Spleen (tissue), 11 donors: ENCODE results near the gene C14orf132. TPM values are rescaled to one million over a fixed set of nuclear protein-coding genes. Genes with fewer than 3 reads are reported as not detected.
A peak's percentile ranks its signal among the peaks of the same experiment; 100 is the strongest.

ENCODE experiments used
- DNase-seq: peaks from one replicate; pipeline ENCODE4 v3.0.0-alpha.2; 2020
- H3K27ac ChIP-seq, 8 donors: fragments of 200-600 bp; sonication (generic) in 7 of 8; 1 replicate in 4 of 8; 2 replicates in 4 of 8; pipeline versions ENCODE4 v1.5.0 to v1.8.0; 2016 to 2021; ENCODE audit warnings: inconsistent platforms in 4 of 8, mild to moderate bottlenecking in 4 of 8, moderate library complexity in 1 of 8
- H3K27me3 ChIP-seq, 7 donors: fragments of 200-600 bp; sonication (generic) in 6 of 7; replicated peaks in 1 of 7; 1 replicate in 4 of 7; 2 replicates in 3 of 7; pipeline versions ENCODE4 v1.5.0 to v1.8.0; 2016 to 2021; ENCODE audit warnings: inconsistent platforms in 3 of 7, mild to moderate bottlenecking in 1 of 7
- H3K36me3 ChIP-seq, 6 donors: fragments of 200-600 bp; sonication (generic) in 5 of 6; 1 replicate in 4 of 6; 2 replicates in 2 of 6; pipeline versions ENCODE4 v1.5.0 to v1.8.0; 2016 to 2021; ENCODE audit warnings: inconsistent platforms in 2 of 6
- H3K4me1 ChIP-seq, 6 donors: fragments of 200-600 bp; sonication (generic) in 5 of 6; 1 replicate in 3 of 6; 2 replicates in 3 of 6; pipeline versions ENCODE4 v1.5.0 to v1.8.0; 2016 to 2021; ENCODE audit warnings: inconsistent platforms in 3 of 6
- H3K4me3 ChIP-seq, 8 donors: fragments of 200-600 bp; sonication (generic) in 7 of 8; 1 replicate in 4 of 8; 2 replicates in 4 of 8; pipeline versions ENCODE4 v1.5.0 to v1.8.0; 2016 to 2021; ENCODE audit warnings: inconsistent platforms in 4 of 8, mild to moderate bottlenecking in 4 of 8, moderate library complexity in 2 of 8
- H3K9me3 ChIP-seq, 8 donors: fragments of 200-600 bp; sonication (generic) in 7 of 8; 1 replicate in 4 of 8; 2 replicates in 4 of 8; pipeline versions ENCODE4 v1.5.0 to v1.8.0; 2016 to 2021; ENCODE audit warnings: inconsistent platforms in 4 of 8
- CTCF ChIP-seq, 11 experiments: fragments of 200-600 bp in 7 of 11; fragments of 450-650 bp in 4 of 11; sonication (generic) in 4 of 11; IDR thresholded peaks in 8 of 11; conservative IDR thresholded peaks in 3 of 11; 1 replicate in 7 of 11; 2 replicates in 4 of 11; pipeline versions ENCODE4 v1.4.0 to v1.8.0; 2016 to 2021; ENCODE audit warnings: antibody characterized with exemption in 11 of 11, inconsistent platforms in 4 of 11, mild to moderate bottlenecking in 1 of 11
- POLR2A ChIP-seq, 3 donors: fragments of 450-650 bp; IDR thresholded peaks; one replicate each; pipeline ENCODE4 v1.5.1; 2017; ENCODE audit warnings: antibody characterized with exemption in 3 of 3, mild to moderate bottlenecking in 1 of 3
- POLR2AphosphoS5 ChIP-seq, 3 donors: sonication (generic); formaldehyde crosslinking; IDR thresholded peaks; one replicate each; pipeline ENCODE4 v1.5.1; 2017; ENCODE audit warnings: antibody characterized with exemption in 3 of 3
- WGBS, 5 donors: extraction: QIAGEN DNeasy Blood & Tissue Kit in 3 of 5; methylation state at CpG; one replicate each; pipeline versions ENCODE4 v1.1.5 to v1.1.7; 2013 to 2018; 5-methylcytosine and 5-hydroxymethylcytosine counted together
- intact Hi-C: fragments of 100-400 bp; cut with DNase I; formaldehyde crosslinking; loops from one replicate; pipeline ENCODE4 v1.15.0; 2023; ENCODE audit warnings: low total_unique reads
- polyA plus RNA-seq, 3 donors: library from polyadenylated mRNA; stranded (reverse); fragments of 200-250 nt; gene quantifications; one replicate each; pipeline ENCODE4 v1.2.1, GENCODE V29; 2013
- total RNA-seq, 7 donors: library from RNA; depleted of rRNA in 3 of 7; stranded (reverse); fragments of >200 nt in 3 of 7; fragmentation: NEBNext Ultra II Directional in 4 of 7; extraction: Animal tissue kit (Norgen Biotek cat#: 25700) in 4 of 7; gene quantifications; one replicate each; pipeline versions ENCODE4 v1.1.0 to v1.2.1, GENCODE V29; 2016 to 2021
- donor health status: healthy with polysubstance abuse.
- donor health status: DM: no; HTN: no; CAD: no; lungs with moderate emphysema.
- donor health status: DM: no; HTN: no; CAD: no.
- donor health status: Bipolar disorder and iron deficiency.
- donor health status: healthy.
- donor health status: DM: no; HTN: no; CAD: no.
- donor health status: DM: yes; HTN: yes; CAD: no.

Gene C14orf132
- total and polyA plus RNA-seq, 10 donors = 1.8 to 16.4 (median 7.8) TPM

- no peaks in the 10 kb centered on the region for H3K36me3 ChIP-seq
- 76 to 93% (median 85%) methylated on average over 9 to 10 of the region's 10 CpGs for WGBS, 5 donors
- TF ChIP-seq CTCF (IDR thresholded peaks at IDR 0.05 in 8 of 11, conservative IDR thresholded peaks at IDR 0.05 in 3 of 11) (no peak), POLR2A (IDR thresholded peaks at IDR 0.05) (no peak), POLR2AphosphoS5 (IDR thresholded peaks at IDR 0.05) (no peak)
- H3K4me1 ChIP-seq = no peaks in the 10 kb centered on the region
- no peak overlapping the region for H3K4me3 ChIP-seq
- no peak overlapping the region for H3K27ac ChIP-seq
- H3K9me3 ChIP-seq = no peaks in the 10 kb centered on the region
- peak; percentile 47 for DNase-seq
- intact Hi-C loops = no loop called here
- H3K27me3 ChIP-seq = peaks cover 0 to 36% (median 0%) of the 10 kb centered on the region in 7 donors
Observed at GRCh38 chr14:96052541-96053247, 13.5 kb downstream of the C14orf132 start.

- H3K4me3 ChIP-seq = no peak overlapping the region
- no peaks in the 10 kb centered on the region for H3K4me1 ChIP-seq
- peaks cover 0 to 40% (median 0%) of the 10 kb centered on the region in 7 donors for H3K27me3 ChIP-seq
- TF ChIP-seq POLR2A (IDR thresholded peaks at IDR 0.05) (no peak), POLR2AphosphoS5 (IDR thresholded peaks at IDR 0.05) (no peak), CTCF (IDR thresholded peaks at IDR 0.05 in 8 of 11, conservative IDR thresholded peaks at IDR 0.05 in 3 of 11) (no peak)
- peak; percentile 56 for DNase-seq
- H3K36me3 ChIP-seq = no peaks in the 10 kb centered on the region
- WGBS, 5 donors = 73 to 85% (median 79%) methylated on average over 3 to 5 of the region's 5 CpGs
- intact Hi-C loops = no loop called here
- H3K27ac ChIP-seq = no peak overlapping the region
- no peaks in the 10 kb centered on the region for H3K9me3 ChIP-seq
Observed at GRCh38 chr14:96053248-96053599, 14.1 kb downstream of the C14orf132 start.

GRCh38 chr14:96053600-96054381 is 14.6 kb downstream of the C14orf132 start:
- Histone ChIP-seq H3K4me3 (no peak overlapping the region), H3K36me3 (no peaks in the 10 kb centered on the region), H3K9me3 (no peaks in the 10 kb centered on the region), H3K4me1 (no peaks in the 10 kb centered on the region), H3K27me3 (peaks cover 0 to 45% (median 0%) of the 10 kb centered on the region in 7 donors), H3K27ac (no peak overlapping the region)
- intact Hi-C loops = no loop called here
- 73 to 89% (median 83%) methylated on average over 13 of the region's 13 CpGs for WGBS, 5 donors
- peak; percentile 13 for DNase-seq
- no peak for TF ChIP-seq CTCF (IDR thresholded peaks at IDR 0.05 in 8 of 11, conservative IDR thresholded peaks at IDR 0.05 in 3 of 11)
- no peak for TF ChIP-seq POLR2A (IDR thresholded peaks at IDR 0.05)
- no peak for TF ChIP-seq POLR2AphosphoS5 (IDR thresholded peaks at IDR 0.05)

- DNase-seq = no peak
- Histone ChIP-seq H3K9me3 (no peaks in the 10 kb centered on the region), H3K36me3 (no peaks in the 10 kb centered on the region), H3K27ac (no peak overlapping the region), H3K4me3 (no peak overlapping the region), H3K27me3 (peaks cover 0 to 50% (median 0%) of the 10 kb centered on the region in 7 donors), H3K4me1 (no peaks in the 10 kb centered on the region)
- no peak for TF ChIP-seq POLR2AphosphoS5 (IDR thresholded peaks at IDR 0.05)
- no peak for TF ChIP-seq POLR2A (IDR thresholded peaks at IDR 0.05)
- no peak for TF ChIP-seq CTCF (IDR thresholded peaks at IDR 0.05 in 8 of 11, conservative IDR thresholded peaks at IDR 0.05 in 3 of 11)
- intact Hi-C loops = no loop called here
- 72 to 87% (median 75%) methylated on average over 2 of the region's 2 CpGs for WGBS, 5 donors
Observed at GRCh38 chr14:96054661-96055060, 15.5 kb downstream of the C14orf132 start.
